Measurements from ENCODE around the gene CCNC.
"Not testable (repeated sequence)": the region's sequence is repeated elsewhere in the genome, so short reads cannot be mapped to it uniquely, and the experiment has no call there.

Gene CCNC

GRCh38 chr6:99602520-99603420 lies 34.3 kb upstream of the CCNC start:
- DNase-seq (ENCODE audit: low read depth): no peak

- not testable (repeated sequence) for DNase-seq (ENCODE audit: low read depth)
These were observed 26.2 kb upstream of the CCNC start for GRCh38 chr6:99594696-99595095.

GRCh38 chr6:99592900-99593299 lies 24.4 kb upstream of the CCNC start:
- no peak for DNase-seq (ENCODE audit: low read depth)

- no peak for DNase-seq (ENCODE audit: low read depth)
These were observed 23.4 kb upstream of the CCNC start for GRCh38 chr6:99591673-99592364.

GRCh38 chr6:99590728-99591672 lies 22.5 kb upstream of the CCNC start:
- DNase-seq (ENCODE audit: low read depth): no peak

GRCh38 chr6:99589907-99590493 lies 21.5 kb upstream of the CCNC start:
- no peak for DNase-seq (ENCODE audit: low read depth)

GRCh38 chr6:99589290-99589672 lies 20.8 kb upstream of the CCNC start:
- DNase-seq (ENCODE audit: low read depth): no peak

- DNase-seq (ENCODE audit: low read depth): no peak
These were observed 20.3 kb upstream of the CCNC start for GRCh38 chr6:99588618-99589289.

- no peak for DNase-seq (ENCODE audit: low read depth)
These were observed 19.3 kb upstream of the CCNC start for GRCh38 chr6:99587792-99588191.

GRCh38 chr6:99579781-99580180 lies 11.3 kb upstream of the CCNC start:
- no peak for DNase-seq (ENCODE audit: low read depth)

GRCh38 chr6:99575544-99576227 lies 7.2 kb upstream of the CCNC start:
- DNase-seq (ENCODE audit: low read depth): no peak

- DNase-seq (ENCODE audit: low read depth): no peak
These were observed 5.6 kb upstream of the CCNC start for GRCh38 chr6:99573980-99574617.

- no peak for DNase-seq (ENCODE audit: low read depth)
These were observed 5.3 kb downstream of the CCNC start for GRCh38 chr6:99563056-99563723.

- no peak for DNase-seq (ENCODE audit: low read depth)
These were observed 7.8 kb downstream of the CCNC start for GRCh38 chr6:99560668-99561067.

GRCh38 chr6:99559057-99559456 lies 9.4 kb downstream of the CCNC start:
- DNase-seq (ENCODE audit: low read depth): no peak

GRCh38 chr6:99553888-99554287 lies 14.6 kb downstream of the CCNC start:
- DNase-seq (ENCODE audit: low read depth): no peak

GRCh38 chr6:99550046-99550748 lies 18.3 kb downstream of the CCNC start:
- DNase-seq (ENCODE audit: low read depth): no peak

- DNase-seq (ENCODE audit: low read depth): no peak
These were observed 19.8 kb downstream of the CCNC start for GRCh38 chr6:99548706-99549105.

GRCh38 chr6:99547526-99547925 lies 20.9 kb downstream of the CCNC start:
- no peak for DNase-seq (ENCODE audit: low read depth)
